ENCODE measurements around the gene MSL2.
A peak's percentile ranks its signal among the peaks of the same experiment; 100 is the strongest.
"Not testable (repeated sequence)": the region's sequence is repeated elsewhere in the genome, so short reads cannot be mapped to it uniquely, and the experiment has no call there.

The MSL2 gene

GRCh38 chr3:136196064-136196400 lies at the start of gene MSL2:
Gene MSL2 (minus strand): TSS chr3:136196335. CDS start chr3:136195113, 1,222 bp downstream.
- FAIRE-seq (no peak), DNase-seq (ENCODE audit: extremely low spot score, insufficient read length, low read depth) (no peak)

- FAIRE-seq: no peak
- no peak for DNase-seq (ENCODE audit: extremely low spot score, insufficient read length, low read depth)
Measured at GRCh38 chr3:136245691-136246090, 49.6 kb upstream of the MSL2 start.

GRCh38 chr3:136239094-136239493 lies 43.0 kb upstream of the MSL2 start:
- DNase-seq (ENCODE audit: extremely low spot score, insufficient read length, low read depth) (no peak), FAIRE-seq (no peak)

- no peak for FAIRE-seq
- no peak for DNase-seq (ENCODE audit: extremely low spot score, insufficient read length, low read depth)
Measured at GRCh38 chr3:136237961-136238649, 42.0 kb upstream of the MSL2 start.

GRCh38 chr3:136237103-136237502 lies 41.0 kb upstream of the MSL2 start:
- DNase-seq (ENCODE audit: extremely low spot score, insufficient read length, low read depth) (no peak), FAIRE-seq (no peak)

GRCh38 chr3:136236109-136236508 lies 40.0 kb upstream of the MSL2 start:
- FAIRE-seq (no peak), DNase-seq (ENCODE audit: extremely low spot score, insufficient read length, low read depth) (no peak)

- no peak for FAIRE-seq
Measured at GRCh38 chr3:136235545-136235944, 39.4 kb upstream of the MSL2 start.

GRCh38 chr3:136232413-136232812 lies 36.3 kb upstream of the MSL2 start:
- no peak for FAIRE-seq
- no peak for DNase-seq (ENCODE audit: extremely low spot score, insufficient read length, low read depth)

More at GRCh38 chr3:136235545-136235944, 39.4 kb upstream of the MSL2 start:
- no peak for DNase-seq (ENCODE audit: extremely low spot score, insufficient read length, low read depth)

GRCh38 chr3:136222746-136223145 lies 26.6 kb upstream of the MSL2 start:
- not testable (repeated sequence) for FAIRE-seq; DNase-seq (ENCODE audit: extremely low spot score, insufficient read length, low read depth)

GRCh38 chr3:136211547-136211946 lies 15.4 kb upstream of the MSL2 start:
- DNase-seq (ENCODE audit: extremely low spot score, insufficient read length, low read depth) (no peak), FAIRE-seq (no peak)

GRCh38 chr3:136209921-136210320 lies 13.8 kb upstream of the MSL2 start:
- no peak for DNase-seq (ENCODE audit: extremely low spot score, insufficient read length, low read depth)
- FAIRE-seq: no peak

- FAIRE-seq (no peak), DNase-seq (ENCODE audit: extremely low spot score, insufficient read length, low read depth) (no peak)
Measured at GRCh38 chr3:136207489-136208115, 11.5 kb upstream of the MSL2 start.

- not testable (repeated sequence) for FAIRE-seq; DNase-seq (ENCODE audit: extremely low spot score, insufficient read length, low read depth)
Measured at GRCh38 chr3:136199219-136199618, 3.1 kb upstream of the MSL2 start.

- DNase-seq (ENCODE audit: extremely low spot score, insufficient read length, low read depth); FAIRE-seq: not testable (repeated sequence)
Measured at GRCh38 chr3:136198462-136199078, 2.4 kb upstream of the MSL2 start.

- DNase-seq (ENCODE audit: extremely low spot score, insufficient read length, low read depth) (no peak), FAIRE-seq (peak; percentile 51)
Measured at GRCh38 chr3:136197159-136197793, 1.1 kb upstream of the MSL2 start.

GRCh38 chr3:136196401-136197158 lies 445 bp upstream of the MSL2 start:
- DNase-seq (ENCODE audit: extremely low spot score, insufficient read length, low read depth) (peak; percentile 96), FAIRE-seq (peak; percentile 98)

GRCh38 chr3:136195258-136196063 lies 674 bp downstream of the MSL2 start:
- FAIRE-seq: no peak
- peak; percentile 36 for DNase-seq (ENCODE audit: extremely low spot score, insufficient read length, low read depth)

GRCh38 chr3:136194409-136195257 lies 1.5 kb downstream of the MSL2 start:
- DNase-seq (ENCODE audit: extremely low spot score, insufficient read length, low read depth): no peak
- peak; percentile 67 for FAIRE-seq
